GM21381 (cell line): ENCODE data around the gene ASTN2.
"Not testable (repeated sequence)": the region's sequence is repeated elsewhere in the genome, so short reads cannot be mapped to it uniquely, and the experiment has no call there.

Source experiments
- ATAC-seq: cut with Tn5 transposase; IDR thresholded peaks from one replicate; pipeline ENCODE4 v1.9.1; 2021; ENCODE audit warnings: mild to moderate bottlenecking, moderate library complexity; ENCODE audit not compliant: unreplicated experiment

The ASTN2 gene

DNA sequence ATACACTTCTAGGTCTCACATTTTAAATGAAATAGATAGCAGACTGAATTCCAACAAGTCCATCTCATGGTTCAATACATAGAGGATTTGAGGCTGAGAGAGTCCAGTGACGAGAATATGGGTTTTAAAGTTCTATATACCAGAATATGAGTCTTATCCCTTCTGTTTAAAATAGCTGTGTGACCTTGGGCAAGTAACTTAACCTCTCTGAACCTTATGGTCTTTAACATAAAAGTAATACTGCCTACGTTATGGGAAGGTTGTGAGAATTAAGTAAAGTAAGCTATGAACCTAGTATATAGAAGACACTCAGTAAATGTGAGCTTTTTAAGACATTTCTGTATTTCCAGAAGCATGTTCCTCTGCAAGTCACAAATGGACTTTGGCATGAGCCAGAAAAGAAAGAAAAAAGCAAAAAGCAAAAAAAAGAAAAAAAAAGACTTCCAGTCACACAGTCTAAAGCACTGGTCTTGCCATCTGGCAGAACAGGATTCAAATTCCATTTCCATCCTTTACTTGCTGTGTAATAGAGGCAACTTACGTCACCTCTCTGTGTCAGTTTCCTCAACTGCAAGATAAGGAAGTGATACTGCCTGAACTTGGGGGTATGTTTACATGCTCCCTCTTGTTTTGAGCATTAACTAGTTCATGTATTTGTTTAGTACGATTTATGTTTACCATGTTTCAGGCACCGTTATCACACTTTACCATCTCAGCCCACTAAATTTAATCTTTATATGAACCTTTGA, 479.5 kb downstream of the ASTN2 start:
- no peak for ATAC-seq

DNA sequence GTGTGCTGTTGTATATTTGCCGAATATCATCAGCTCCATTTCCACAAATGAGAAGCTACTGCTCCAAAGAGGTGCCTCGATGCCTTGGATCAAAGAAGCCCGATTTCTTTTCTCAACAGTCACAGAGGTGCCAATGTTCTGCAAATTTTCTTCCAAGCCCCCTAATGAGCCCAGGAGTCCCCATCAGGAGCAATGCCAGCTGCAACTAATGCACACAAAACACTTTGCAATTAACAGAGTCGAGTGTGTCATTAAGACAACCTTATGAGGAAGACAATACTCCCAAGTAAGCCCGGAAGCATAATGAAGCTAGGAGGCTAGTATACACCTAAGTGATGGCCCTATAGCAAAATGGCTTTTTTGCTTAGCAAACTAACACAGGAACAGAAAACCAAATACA, 480.7 kb downstream of the ASTN2 start:
- no peak for ATAC-seq

DNA sequence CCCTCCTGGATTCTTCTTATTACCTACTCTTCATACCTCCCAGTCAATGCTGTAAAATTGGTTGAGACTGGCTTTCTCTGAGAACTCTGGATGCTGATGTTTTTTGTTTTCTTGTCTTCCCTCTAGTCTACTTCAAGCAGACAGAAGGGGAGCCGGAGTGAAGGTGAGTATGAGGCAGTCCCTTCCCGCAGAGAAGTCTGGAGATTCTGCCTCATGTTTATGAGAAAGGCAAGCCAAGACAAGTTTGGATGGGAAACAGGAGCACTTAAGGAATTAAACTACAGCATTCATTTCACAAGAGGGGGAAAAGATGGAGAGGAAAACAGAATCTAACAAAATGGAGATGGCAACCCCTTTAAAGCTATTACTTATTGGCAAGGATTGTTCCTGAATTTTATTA, 481.6 kb downstream of the ASTN2 start:
- ATAC-seq, result no peak

DNA sequence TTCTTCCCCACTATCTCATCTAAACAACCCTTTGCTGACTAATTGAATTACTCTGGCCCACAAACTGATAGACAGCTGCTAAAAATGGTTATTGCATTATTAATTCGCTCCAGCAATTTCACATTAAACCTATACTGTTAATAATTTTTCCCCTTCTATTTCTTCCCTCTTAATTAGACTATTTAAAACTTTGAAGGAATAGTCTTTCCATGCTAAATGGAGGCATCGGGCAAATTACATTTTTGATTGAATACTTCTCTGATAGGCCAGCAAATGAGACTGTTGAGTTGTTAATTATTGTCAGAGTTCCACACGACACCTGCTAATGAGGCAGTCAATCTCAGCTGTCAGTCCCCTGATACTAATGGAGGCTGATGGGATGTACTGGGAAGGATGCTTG, 485.2 kb downstream of the ASTN2 start:
- ATAC-seq, result no peak

DNA sequence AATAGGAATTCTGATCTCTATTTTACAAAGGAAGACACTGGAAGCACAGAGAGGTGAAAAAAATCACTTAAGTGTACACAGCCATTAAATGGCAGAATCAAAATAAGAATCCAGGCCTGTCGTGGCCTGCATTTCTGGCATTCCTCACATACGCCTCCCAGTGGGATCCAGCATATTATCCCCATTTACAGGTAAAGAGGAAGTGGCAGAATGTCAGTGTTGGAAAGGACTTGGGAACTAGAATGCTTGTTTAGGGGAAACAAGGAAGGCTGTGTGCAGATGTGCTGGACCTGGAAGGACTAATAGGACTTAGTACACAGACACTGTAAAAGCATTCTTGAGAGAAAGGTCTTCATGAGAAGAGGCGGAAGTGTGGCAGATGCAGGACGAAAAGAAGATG, 486.0 kb downstream of the ASTN2 start:
- ATAC-seq, result no peak

DNA sequence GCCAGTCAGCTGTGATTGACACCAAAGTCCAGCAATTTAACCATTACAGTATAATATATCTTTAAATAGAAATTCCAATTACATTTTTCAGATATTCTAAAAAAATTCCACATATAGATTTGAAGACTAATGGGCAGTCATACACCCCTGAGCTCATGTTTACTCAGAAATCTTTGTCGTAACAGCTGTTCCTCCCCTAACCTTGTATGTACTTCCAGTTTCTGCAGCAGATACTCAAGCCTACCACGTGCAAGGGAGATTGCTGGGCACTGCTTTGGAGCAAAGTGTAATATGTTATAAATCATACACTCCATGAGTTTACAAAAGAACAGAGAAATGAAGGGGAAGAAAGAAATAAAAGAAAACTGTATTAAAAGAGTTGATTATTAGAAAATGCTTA, 486.6 kb downstream of the ASTN2 start:
- no peak for ATAC-seq

DNA sequence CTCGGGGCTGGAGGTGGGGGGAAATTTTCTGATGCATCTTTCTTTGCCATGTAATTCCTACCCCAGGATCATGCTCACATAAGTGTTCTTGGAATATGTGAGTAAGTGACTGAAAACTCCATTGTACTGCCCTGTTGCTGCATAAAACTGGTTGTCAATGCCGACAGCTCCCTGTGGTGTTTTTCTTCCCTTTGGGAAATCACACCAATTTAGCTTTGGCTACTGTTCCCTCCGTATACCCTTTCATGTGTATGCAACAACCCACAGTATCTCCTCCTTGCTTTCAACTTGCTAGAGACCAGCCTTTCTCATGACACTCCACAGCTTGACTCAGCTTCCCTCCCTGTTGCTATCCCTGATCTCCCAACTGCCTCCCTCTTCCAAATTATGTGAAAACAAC, 487.1 kb downstream of the ASTN2 start:
- ATAC-seq, result no peak

DNA sequence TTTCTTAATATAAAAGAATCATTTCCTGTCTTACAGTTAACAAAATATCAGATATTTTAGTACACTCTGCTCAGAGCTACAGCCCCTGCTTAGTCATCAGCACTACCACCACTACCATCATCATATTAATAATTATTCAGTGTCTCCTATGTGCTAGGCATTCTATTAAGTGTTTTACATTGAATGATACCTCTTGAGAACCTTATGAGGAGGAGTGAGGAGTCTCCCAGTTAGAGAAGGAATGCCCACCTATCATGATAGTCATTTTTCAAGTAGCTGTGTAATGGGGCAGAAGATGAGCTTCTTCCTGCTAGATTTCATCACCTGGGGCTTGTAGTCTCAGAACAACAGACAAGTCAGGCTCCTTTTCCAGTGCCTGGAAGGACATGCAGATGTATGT, 489.7 kb downstream of the ASTN2 start:
- ATAC-seq, result no peak

DNA sequence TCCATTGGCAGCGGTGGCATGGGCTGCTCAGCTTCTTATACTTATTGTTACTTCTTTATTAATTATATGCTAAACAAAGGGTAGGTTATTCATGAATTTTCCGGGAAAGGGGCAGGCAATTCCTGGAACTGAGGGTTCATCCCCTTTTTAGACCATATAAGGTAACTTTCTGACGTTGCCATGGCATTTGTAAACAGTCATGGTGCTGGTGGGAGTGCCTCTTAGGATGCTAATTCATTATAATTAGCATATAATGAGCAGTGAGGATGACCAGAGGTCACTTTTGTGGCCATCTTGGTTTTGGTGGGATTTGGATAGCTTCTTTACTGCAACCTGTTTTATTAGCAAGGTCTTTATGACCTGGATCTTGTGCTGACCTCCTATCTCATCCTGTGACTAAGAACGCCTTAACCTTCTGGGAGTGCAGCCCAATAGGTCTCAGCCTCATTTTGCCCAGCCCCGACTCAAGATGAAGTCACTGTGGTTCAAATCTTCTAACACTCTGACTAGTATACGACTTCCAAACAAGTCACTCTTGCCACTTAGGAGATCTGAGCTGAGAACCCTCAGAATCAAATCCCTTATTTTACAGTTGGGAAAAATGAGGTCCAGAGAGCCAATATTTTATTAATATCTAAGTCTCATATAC, 490.3 kb downstream of the ASTN2 start:
- ATAC-seq, result no peak

DNA sequence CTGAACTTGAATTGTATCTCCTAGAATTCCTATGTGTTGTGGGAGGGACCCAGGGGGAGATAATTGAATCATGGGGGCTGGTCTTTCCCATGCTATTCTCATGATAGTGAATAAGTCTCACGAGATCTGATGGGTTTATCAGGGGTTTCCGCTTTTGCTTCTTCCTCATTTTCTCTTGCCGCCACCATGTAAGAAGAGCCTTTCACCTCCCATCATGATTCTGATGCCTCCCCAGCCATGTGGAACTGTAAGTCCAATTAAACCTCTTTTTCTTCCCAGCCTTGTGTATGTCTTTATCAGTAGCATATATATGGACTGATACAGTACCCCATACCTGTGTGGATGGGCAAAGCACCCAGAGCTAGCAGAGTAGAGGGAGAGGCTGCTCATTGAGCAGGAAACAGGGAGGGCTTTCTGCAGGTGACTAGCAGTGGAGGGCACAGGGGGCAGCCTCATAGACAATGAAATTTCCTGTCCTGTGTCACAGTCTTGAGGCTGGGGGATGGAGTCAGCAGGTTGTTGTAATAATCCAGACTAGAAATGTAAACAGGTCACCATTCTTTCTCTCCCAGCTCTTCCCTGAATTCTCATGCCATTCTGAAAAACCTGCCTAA, 496.9 kb downstream of the ASTN2 start:
- ATAC-seq, result not testable (repeated sequence)

DNA sequence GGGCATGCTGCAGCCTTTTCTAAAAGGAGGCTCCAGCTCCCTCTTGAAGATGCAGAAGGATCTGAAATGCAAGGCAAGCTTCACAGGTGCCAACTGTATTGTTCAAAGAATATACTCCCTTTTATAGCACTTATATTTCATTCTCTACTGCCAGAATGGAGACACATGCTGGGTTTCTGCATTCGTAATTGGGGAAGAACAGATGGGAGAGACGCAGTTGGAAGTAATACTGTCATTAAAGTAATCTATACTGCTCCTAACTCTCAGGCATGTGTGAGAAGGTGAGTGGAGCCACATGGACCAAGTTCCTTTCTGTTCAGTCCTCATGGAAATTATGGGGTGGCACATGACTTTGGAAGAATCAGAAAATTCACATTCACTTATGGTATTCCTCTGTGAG, 501.3 kb downstream of the ASTN2 start:
- ATAC-seq, result no peak

DNA sequence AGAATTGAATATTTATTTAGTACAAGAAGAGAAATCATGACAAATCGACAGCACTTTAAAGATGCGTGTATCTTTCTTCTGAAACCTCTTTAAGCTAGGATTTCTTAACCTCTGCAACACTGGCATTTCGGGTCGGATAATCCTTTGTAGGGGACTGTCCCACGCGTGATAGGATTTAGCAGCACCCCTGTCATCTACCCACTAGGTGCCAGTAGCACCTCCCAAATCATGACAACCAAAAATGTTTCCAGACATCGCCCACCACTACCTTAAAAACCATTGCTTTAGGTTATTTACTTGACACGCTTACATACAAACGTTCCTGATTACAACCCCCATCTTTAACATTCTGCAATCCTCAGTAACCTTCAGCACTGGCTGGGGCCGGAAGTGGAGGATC, 504.7 kb downstream of the ASTN2 start:
- ATAC-seq, result no peak

DNA sequence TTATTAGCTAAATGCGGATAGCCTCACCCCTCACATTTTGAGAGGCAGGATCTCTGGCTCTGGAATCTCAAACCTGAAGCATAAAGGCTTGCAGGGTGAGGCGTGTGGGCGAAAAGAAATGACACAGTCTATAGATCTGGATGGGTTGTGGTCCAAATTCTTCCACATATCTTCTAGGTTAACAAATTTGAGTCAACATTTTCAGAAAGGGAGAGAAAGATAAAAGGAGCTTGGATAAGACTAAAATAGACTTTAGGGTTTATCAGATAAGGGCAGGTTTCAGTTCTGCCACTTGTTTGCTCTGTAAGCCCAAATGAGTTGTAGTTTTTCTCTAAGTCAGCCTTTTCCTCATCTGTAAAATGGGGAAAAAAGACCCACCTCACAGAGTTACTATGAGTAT, 506.9 kb downstream of the ASTN2 start:
- no peak for ATAC-seq

DNA sequence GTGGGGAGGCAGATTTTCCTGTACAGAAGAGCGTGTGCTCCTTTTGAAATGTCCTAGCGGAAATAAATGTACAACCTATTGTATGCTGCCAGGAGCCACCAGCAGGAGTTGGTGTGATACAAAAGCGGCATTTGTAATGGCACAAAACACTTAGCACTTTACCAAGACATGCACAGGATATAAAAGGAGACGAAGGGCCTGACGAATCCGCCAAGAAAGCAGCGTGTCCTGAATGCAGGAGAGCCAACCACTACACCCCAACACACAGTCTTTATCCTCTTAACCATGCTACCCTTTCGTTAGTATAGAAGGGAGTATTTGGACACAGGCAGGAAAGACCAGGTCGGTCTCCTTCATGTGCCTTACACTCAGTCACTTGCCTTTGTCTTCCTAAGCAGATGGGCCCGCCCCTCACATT, 509.7 kb downstream of the ASTN2 start:
- no peak for ATAC-seq

DNA sequence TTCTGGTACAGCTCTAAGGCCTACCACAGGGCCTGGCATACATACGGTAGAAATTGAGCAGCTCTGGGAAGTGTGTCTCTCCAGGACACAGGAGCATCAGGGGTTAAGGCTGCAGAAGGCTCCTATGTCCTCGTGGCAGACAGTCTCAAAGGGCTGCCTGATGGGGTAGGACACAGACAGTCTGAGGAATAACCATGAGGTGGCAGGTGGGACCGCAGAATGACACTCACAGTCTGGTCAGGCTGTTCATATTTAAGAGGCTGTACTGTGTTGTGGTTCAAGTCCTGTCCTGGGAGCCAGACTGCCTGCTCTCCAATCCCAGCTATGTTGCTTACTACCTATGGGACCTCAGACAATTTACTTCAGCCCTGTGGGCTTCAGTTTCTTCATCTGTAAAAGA, 510.7 kb downstream of the ASTN2 start:
- ATAC-seq, result no peak

DNA sequence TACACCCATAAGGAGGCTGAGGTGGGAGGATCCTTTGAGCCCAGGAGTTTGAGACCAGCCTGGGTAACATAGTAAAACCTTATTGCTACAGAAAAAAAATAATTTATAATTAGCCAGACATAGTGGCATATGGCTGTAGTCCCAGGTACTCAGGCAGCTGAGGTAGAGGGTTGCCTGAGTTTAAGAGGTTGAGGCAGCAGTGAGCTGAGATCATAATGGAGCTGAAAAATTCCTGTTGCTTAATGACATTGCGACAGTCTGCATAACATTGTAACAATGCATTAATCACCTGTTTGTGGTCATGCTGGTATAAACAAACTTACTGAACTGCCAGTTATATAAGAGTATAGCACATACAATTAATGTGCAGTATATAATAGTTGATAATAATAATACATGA, 513.6 kb downstream of the ASTN2 start:
- ATAC-seq, result no peak

DNA sequence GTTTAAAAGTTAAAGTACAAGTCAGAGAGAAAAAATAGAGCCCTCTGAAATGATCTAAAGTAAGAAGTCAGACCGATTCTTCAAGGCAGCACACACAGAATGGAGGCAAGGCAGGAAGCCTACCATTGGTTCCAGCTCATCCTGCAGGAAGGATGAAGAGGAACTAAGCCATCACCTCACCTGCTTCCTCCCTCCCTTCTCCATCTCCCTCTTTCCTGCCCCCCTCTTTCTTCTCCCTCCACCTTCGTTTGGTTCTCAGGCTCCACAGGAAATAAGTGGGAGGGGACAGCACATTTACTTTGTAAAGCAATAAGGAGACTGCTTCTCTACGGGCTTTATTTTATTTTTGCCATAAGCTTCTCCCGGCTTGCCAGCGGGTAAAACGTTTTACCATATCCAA, 514.3 kb downstream of the ASTN2 start:
- no peak for ATAC-seq

DNA sequence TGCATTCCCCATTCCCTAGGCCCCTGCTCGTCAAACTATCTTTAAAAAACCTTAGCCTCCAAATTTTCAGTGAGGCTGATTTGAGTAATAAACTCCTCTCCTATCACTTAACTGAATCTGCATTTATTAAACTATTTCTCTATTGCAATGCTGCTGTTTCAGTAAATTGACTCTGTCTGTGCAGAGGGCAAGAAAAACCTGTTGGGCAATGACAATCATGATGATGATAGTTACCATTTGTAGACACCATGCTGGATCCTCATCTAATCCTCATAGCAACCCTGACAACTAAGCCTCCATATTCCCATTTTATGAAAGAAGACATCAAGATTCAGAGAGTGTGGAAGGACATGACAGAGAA, 514.9 kb downstream of the ASTN2 start:
- ATAC-seq, result no peak

DNA sequence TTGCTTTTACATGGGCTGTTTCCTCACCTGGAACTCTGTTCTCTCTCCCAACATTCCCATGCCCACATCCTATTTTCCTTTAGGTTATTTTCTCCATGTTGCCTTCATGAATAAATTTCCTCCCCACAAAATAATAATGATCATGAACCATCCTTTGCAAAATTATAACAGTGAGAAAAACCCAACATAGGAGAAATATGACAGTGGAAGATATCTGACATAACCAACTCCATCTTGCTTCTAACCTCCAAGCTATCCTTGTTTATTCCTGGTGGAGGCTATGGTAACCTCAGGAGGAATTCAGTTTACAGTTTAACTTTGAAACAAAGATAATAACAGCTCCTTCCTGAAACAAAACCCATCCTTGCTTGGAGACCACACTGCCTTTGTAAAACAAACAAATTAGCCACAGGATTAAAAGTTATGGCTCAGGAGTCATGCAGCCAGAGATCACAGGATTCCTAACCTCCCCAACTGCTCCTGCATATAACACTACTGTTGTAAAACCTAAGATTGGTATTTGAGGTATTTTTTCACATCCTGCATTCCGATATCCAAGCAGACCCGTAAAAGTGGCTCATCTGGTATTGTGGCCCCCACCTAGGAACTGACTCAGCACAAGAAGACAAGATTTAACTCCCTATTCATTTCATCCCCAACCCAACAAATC, 515.4 kb downstream of the ASTN2 start:
- no peak for ATAC-seq

DNA sequence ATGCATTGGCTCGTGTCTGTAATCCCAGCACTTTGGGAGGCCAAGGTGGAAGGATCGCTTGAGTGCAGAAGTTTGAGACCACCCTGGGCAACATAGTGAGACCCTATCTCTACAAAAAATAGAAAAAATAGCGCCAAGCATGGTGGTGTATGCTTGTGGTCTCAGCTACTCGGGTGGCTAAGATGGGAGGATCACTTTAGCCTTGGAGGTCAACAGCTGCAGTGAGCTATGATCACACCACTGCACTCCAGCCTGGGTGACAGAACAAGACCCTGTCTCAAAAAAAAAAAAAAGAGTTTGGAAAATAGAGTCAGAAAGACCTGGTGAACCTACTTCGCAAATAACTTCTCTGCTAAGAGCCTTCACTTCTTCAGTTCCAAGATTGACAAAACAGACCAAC, 516.7 kb downstream of the ASTN2 start:
- ATAC-seq, result not testable (repeated sequence)

DNA sequence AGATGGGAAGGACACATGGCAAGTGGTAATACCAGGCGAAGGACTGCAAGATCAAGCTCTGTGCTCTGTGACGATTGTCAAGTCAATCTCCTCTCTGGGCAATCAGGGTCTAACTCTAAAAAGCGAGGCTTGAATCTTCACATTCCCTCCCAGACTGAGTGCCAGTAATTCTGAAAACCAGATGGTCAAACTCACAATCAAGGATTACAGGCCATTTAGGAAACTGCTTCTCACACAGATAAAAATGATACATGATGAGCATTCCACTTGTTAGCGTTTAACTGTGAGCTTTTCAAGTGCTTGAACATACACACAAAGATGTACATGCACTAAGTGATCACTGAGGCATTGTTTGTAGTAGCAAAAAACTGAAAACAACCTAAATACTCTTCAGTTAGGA, 517.7 kb downstream of the ASTN2 start:
- no peak for ATAC-seq

DNA sequence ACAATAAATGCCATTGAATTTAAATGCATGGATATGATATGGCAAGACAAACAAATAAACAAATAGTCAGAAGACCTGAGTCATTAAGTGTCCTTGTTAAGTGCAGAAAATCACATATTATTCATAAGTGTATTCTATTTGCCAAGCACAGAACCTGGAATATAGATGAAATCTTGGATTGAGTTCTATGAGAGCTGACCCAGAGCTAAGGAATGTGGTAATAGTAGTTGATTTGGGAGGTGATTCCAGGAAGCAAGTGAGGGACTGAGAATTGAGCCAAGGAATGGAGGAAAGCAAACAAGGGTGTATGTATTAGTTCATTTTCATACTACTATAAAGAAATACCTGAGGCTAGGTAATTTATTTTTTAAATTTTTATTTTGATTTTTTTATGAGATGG, 518.9 kb downstream of the ASTN2 start:
- no peak for ATAC-seq
